ENCODE results near the gene BLOC1S6.
A peak's percentile ranks its signal among the peaks of the same experiment; 100 is the strongest.

Gene BLOC1S6

DNA sequence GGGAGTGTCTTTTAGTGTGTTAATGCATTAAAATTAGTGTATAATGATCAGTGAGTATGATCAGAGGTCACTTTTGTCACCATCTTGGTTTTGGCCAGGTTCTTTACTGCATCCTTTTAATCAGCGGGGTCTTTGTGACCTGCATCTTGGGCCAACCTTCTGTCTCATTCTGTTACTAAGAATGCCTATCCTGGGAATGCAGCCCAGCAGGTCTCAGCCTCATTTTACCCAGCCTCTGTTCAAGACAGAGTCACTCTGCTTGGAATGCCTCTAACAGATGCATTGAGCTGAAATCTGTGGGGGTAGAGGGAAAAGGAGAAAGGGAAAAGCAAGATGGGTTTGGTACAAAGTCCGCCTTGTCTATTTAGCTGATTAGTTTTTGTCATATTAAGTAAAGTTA lies 5.3 kb upstream of the BLOC1S6 start:
- H3K9me3 Mint-ChIP-seq = no peaks in the 10 kb centered on the region
- H3K4me1 Mint-ChIP-seq (ENCODE audit: low read depth) = peaks cover 3% of the 10 kb centered on the region
- no peak overlapping the region for H3K27ac Mint-ChIP-seq
- H3K27me3 Mint-ChIP-seq (ENCODE audit: low read depth) = peaks cover 12% of the 10 kb centered on the region
- no peaks in the 10 kb centered on the region for H3K36me3 Mint-ChIP-seq (ENCODE audit: low read depth)
- no peak overlapping the region for H3K4me3 Mint-ChIP-seq

DNA sequence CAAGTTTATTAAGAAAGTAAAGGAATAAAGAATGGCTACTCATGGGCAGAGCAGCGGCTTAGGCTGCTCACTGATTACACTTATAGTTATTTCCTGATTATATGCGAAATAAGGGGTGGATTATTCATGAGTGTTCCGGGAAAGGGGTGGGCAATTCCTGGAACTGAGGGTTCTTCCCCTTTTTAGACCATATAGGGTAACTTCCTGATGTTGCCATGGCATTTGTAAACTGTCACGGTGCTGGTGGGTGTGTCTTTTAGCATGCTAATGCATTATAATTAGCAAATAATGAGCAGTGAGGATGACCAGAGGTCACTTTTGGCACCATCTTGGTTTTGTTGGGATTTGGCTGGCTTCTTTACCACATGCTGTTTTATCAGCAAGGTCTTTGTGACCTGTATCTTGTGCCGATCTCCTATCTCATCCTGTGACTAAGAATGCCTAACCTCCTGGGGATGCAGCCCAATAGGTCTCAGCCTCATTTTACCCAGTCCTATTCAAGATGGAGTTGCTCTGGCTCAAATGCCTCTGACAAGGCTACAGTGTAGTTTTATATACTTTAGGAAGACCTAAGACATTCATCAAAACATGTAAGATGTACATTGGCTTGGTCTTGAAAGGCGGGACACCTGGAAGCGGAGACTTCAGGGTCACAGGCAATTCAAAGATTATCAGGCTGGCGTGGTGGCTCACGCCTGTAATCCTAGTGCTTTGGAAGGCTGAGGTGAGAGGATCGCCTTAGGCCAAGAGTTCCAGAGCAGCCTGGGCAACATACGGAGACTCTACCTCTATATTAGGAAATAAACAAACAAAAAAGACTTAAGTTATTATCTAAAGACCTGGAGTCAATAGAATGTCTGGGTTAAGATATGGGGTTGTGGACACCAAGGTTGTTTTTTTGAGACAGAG lies 3.2 kb upstream of the BLOC1S6 start:
- no peak overlapping the region for H3K4me3 Mint-ChIP-seq
- no peak overlapping the region for H3K27ac Mint-ChIP-seq
- H3K27me3 Mint-ChIP-seq (ENCODE audit: low read depth) = peaks cover 12% of the 10 kb centered on the region
- H3K9me3 Mint-ChIP-seq = no peaks in the 10 kb centered on the region
- peaks cover 13% of the 10 kb centered on the region for H3K4me1 Mint-ChIP-seq (ENCODE audit: low read depth)
- no peaks in the 10 kb centered on the region for H3K36me3 Mint-ChIP-seq (ENCODE audit: low read depth)

GRCh38 chr15:45585069-45585791 lies 1.9 kb upstream of the BLOC1S6 start:
- H3K27me3 Mint-ChIP-seq (ENCODE audit: low read depth) = peaks cover 4% of the 10 kb centered on the region
- H3K36me3 Mint-ChIP-seq (ENCODE audit: low read depth) = no peaks in the 10 kb centered on the region
- H3K9me3 Mint-ChIP-seq = no peaks in the 10 kb centered on the region
- no peak overlapping the region for H3K27ac Mint-ChIP-seq
- no peak overlapping the region for H3K4me3 Mint-ChIP-seq
- peaks cover 18% of the 10 kb centered on the region for H3K4me1 Mint-ChIP-seq (ENCODE audit: low read depth)

GRCh38 chr15:45586125-45586524 lies 1.1 kb upstream of the BLOC1S6 start:
- peaks cover 18% of the 10 kb centered on the region for H3K4me1 Mint-ChIP-seq (ENCODE audit: low read depth)

DNA sequence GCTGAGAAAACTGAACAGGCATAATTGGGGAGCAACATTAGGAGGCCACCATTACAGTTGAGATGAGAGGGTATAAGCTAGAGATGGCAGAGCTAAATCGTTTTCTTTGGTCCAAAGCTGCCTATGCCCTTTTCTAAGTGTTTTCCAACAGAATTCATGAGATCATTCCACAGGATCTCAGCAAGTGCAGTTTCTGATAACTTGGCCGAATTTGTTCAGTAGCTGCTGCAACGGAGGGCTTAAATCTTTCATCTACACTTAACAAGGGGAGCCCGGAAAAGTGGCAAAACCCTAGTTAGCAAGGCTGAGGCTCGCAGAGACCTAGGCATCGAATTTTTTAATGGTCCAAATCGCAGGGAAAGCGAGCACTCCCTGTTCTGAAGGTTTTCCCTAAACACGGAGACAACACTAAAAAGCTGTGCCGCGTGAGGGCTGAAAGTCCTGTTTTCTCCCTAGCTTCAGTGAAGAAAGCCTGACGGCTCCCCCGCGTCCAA lies 531 bp upstream of the BLOC1S6 start:
- H3K9me3 Mint-ChIP-seq = no peaks in the 10 kb centered on the region
- peaks cover 18% of the 10 kb centered on the region for H3K4me1 Mint-ChIP-seq (ENCODE audit: low read depth)
- peaks cover 4% of the 10 kb centered on the region for H3K27me3 Mint-ChIP-seq (ENCODE audit: low read depth)
- H3K4me3 Mint-ChIP-seq = peak overlapping the region; percentile 98
- H3K36me3 Mint-ChIP-seq (ENCODE audit: low read depth) = no peaks in the 10 kb centered on the region
- peak overlapping the region; percentile 100 for H3K27ac Mint-ChIP-seq

More at GRCh38 chr15:45586125-45586524, 1.1 kb upstream of the BLOC1S6 start:
- Mint-ChIP-seq H3K9me3 (no peaks in the 10 kb centered on the region), H3K36me3 (ENCODE audit: low read depth) (no peaks in the 10 kb centered on the region), H3K27me3 (ENCODE audit: low read depth) (peaks cover 4% of the 10 kb centered on the region), H3K27ac (peak overlapping the region; percentile 100), H3K4me3 (peak overlapping the region; percentile 98)

DNA sequence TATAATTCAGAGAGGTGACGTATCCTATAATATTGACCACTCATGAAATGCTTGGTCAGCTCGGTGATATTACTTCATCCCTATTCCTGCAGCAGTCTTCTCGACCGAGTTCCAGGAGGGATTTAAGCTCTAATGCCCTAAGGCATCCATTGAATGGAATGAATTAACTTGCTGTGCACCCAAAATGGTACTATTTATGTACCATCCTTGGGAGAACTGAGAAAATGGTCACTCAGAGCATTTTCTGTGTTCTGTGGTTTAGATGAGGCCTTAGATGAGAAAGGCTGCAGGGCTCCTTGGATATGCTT lies 638 bp downstream of the BLOC1S6 start:
- Mint-ChIP-seq H3K4me3 (peak overlapping the region; percentile 98), H3K9me3 (no peaks in the 10 kb centered on the region), H3K36me3 (ENCODE audit: low read depth) (no peaks in the 10 kb centered on the region), H3K4me1 (ENCODE audit: low read depth) (peaks cover 18% of the 10 kb centered on the region), H3K27me3 (ENCODE audit: low read depth) (peaks cover under 1% of the 10 kb centered on the region), H3K27ac (peak overlapping the region; percentile 100)

GRCh38 chr15:45588219-45588875 lies 1.2 kb downstream of the BLOC1S6 start:
- H3K27ac Mint-ChIP-seq = peak overlapping the region; percentile 100
- no peaks in the 10 kb centered on the region for H3K27me3 Mint-ChIP-seq (ENCODE audit: low read depth)
- peaks cover 1% of the 10 kb centered on the region for H3K36me3 Mint-ChIP-seq (ENCODE audit: low read depth)
- peaks cover 18% of the 10 kb centered on the region for H3K4me1 Mint-ChIP-seq (ENCODE audit: low read depth)
- H3K4me3 Mint-ChIP-seq = peak overlapping the region; percentile 98
- no peaks in the 10 kb centered on the region for H3K9me3 Mint-ChIP-seq

GRCh38 chr15:45589256-45589655 lies 2.1 kb downstream of the BLOC1S6 start:
- Mint-ChIP-seq H3K27ac (no peak overlapping the region), H3K27me3 (ENCODE audit: low read depth) (no peaks in the 10 kb centered on the region), H3K4me1 (ENCODE audit: low read depth) (peaks cover 19% of the 10 kb centered on the region), H3K9me3 (no peaks in the 10 kb centered on the region), H3K36me3 (ENCODE audit: low read depth) (peaks cover 8% of the 10 kb centered on the region), H3K4me3 (peak overlapping the region; percentile 56)

DNA sequence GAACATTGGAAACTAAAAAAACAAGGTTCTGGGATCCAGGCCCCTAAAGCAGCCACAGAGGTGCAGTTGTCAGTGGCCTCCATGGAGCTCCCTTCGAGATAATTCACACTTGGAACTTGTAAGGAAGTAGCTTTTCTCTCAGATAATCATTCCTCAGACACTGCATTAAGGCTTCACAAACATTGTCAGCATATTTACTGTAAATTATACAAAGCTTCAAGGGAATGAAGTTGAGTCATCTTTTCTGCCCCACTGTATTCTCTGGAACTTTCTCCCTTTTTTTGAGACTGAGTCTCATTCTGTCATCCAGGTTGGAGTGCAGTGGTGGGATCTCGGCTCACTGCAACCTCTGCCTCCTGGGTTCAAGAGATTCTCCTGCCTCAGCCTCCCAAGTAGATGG lies 7.1 kb downstream of the BLOC1S6 start:
- Mint-ChIP-seq H3K27me3 (ENCODE audit: low read depth) (no peaks in the 10 kb centered on the region), H3K4me1 (ENCODE audit: low read depth) (peaks cover 4% of the 10 kb centered on the region), H3K27ac (no peak overlapping the region), H3K9me3 (peaks cover 7% of the 10 kb centered on the region), H3K4me3 (no peak overlapping the region), H3K36me3 (ENCODE audit: low read depth) (peaks cover 25% of the 10 kb centered on the region)

DNA sequence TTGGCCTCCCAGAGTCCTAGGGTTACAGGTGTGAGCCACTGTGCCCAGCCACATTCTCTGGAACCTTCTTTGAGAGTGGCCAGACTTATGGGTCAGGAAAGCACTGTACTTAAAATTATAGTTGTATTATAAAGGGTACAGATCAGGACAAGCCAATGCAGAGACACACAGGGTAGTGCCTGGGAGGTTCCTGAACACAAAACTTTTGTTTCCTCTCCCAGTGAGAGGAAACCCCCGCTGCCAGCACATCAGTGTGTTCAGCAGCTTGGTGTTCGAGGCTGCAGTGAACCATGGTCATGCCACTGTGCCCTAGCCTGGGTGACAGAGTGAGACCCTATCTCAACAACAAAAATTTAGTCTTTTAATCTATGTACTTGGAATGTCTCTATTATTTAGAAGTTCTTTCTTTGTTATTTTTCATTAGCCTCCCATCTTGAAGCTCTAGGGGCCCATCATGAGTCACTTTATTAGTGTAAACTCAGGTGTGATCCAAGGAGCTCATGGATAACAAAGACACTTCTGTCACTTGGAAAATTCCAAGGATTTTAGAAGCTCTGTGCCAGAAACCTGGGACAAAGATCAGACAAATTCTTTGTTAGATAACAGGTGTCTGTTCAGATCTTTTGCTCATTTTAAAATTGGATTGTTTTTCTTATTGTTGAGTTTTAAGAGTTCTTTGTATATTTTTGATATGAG lies 7.8 kb downstream of the BLOC1S6 start:
- Mint-ChIP-seq H3K36me3 (ENCODE audit: low read depth) (peaks cover 25% of the 10 kb centered on the region), H3K27me3 (ENCODE audit: low read depth) (no peaks in the 10 kb centered on the region), H3K4me1 (ENCODE audit: low read depth) (peaks cover 2% of the 10 kb centered on the region), H3K27ac (no peak overlapping the region), H3K4me3 (no peak overlapping the region), H3K9me3 (peaks cover 7% of the 10 kb centered on the region)

DNA sequence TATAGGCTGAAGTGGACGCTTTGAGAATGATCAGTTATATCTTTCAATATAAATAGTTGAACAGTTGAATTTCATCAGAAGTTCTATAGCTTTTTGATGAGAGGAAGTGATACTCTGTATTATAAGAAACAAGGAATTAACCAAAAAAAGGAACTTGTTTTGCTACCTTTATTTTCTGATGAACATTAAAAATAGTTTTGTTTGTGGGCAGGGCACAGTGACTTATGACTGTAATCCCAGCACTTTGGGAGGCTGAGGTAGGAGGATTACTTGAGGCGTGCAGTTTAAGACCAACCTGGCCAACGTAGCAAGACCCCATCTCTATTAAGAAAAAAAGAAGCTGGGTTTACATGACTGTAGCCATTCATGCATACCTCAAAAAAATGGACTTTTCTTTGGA lies 16.7 kb downstream of the BLOC1S6 start:
- peaks cover 17% of the 10 kb centered on the region for H3K36me3 Mint-ChIP-seq (ENCODE audit: low read depth)
- H3K27ac Mint-ChIP-seq = no peak overlapping the region
- no peak overlapping the region for H3K4me3 Mint-ChIP-seq
- peaks cover 2% of the 10 kb centered on the region for H3K4me1 Mint-ChIP-seq (ENCODE audit: low read depth)
- H3K9me3 Mint-ChIP-seq = no peaks in the 10 kb centered on the region
- H3K27me3 Mint-ChIP-seq (ENCODE audit: low read depth) = no peaks in the 10 kb centered on the region

DNA sequence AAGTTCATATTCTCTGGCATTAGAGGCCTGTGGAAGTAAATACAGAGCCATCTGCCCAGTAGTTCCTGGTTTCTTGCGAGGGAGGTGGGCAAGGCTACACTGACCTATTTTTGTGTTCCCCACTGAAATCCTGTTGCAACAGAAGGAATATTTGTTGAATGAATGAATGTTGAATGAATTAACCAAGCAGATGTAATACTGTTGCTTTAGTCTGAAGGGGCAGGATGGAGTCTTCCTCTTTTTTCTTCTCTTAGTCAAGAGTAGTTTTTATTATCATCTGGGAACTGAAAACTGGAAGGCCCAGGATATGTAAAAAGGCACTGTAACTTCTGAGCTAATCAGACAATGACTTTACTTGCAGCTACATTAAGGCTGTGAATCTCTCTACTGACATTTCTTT lies 17.1 kb downstream of the BLOC1S6 start:
- H3K9me3 Mint-ChIP-seq = no peaks in the 10 kb centered on the region
- no peak overlapping the region for H3K27ac Mint-ChIP-seq
- H3K4me1 Mint-ChIP-seq (ENCODE audit: low read depth) = peaks cover 2% of the 10 kb centered on the region
- H3K36me3 Mint-ChIP-seq (ENCODE audit: low read depth) = peaks cover 17% of the 10 kb centered on the region
- H3K4me3 Mint-ChIP-seq = no peak overlapping the region
- H3K27me3 Mint-ChIP-seq (ENCODE audit: low read depth) = no peaks in the 10 kb centered on the region

DNA sequence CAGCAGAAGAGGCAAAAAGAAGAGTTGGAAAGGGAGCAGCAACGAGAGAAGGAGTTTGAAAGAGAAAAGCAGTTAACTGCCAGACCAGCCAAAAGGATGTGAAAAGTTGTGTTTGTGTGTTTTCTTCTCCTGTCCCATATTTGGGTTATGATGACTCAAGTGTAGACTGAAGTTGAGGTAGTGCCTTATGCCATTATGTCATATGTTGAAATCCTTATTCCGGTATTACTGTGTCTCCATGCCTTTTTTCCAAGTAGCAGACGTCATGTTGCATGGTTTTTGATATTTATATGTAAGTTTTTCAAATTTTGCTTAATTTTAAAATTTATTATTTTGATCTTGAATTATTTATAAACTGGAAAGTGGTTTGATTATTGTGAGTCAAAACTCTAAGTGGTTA lies 19.2 kb downstream of the BLOC1S6 start:
- Mint-ChIP-seq H3K36me3 (ENCODE audit: low read depth) (peaks cover 12% of the 10 kb centered on the region), H3K9me3 (no peaks in the 10 kb centered on the region), H3K27me3 (ENCODE audit: low read depth) (no peaks in the 10 kb centered on the region), H3K4me1 (ENCODE audit: low read depth) (peaks cover 2% of the 10 kb centered on the region), H3K27ac (no peak overlapping the region), H3K4me3 (no peak overlapping the region)

DNA sequence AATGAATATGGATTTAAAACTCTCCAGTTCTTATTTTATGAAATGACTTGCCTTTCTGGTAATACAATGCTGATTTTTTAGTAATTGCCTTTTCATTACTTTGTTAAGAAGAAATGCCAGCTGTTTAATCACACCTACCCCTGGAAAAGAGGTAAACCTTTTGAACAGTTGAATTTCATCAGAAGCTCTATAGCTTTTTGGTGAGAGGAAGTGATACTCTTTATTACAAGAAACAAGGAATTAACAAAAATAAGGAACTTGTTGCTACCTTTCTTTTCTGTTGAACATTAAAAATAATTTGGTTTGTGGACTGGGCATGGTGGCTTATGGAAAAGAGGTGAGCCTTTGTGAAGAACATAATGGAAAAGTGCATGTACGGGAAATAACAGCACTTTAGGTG lies 19.7 kb downstream of the BLOC1S6 start:
- peaks cover 12% of the 10 kb centered on the region for H3K36me3 Mint-ChIP-seq (ENCODE audit: low read depth)
- no peaks in the 10 kb centered on the region for H3K9me3 Mint-ChIP-seq
- H3K27ac Mint-ChIP-seq = no peak overlapping the region
- no peaks in the 10 kb centered on the region for H3K27me3 Mint-ChIP-seq (ENCODE audit: low read depth)
- H3K4me3 Mint-ChIP-seq = no peak overlapping the region
- H3K4me1 Mint-ChIP-seq (ENCODE audit: low read depth) = peaks cover 2% of the 10 kb centered on the region
